ENCODE measurements around the gene PTPA.

GRCh38 chr9:129074106-129074505, 37.1 kb upstream of the PTPA start:
- no peak for TF ChIP-seq PATZ1 (CRISPR knock-in tag; IDR thresholded peaks at IDR 0.05; ENCODE audit: borderline replicate concordance)
- no peak for TF ChIP-seq RARB (CRISPR knock-in tag; IDR thresholded peaks at IDR 0.05)
- TF ChIP-seq CSDC2 (CRISPR knock-in tag; IDR thresholded peaks at IDR 0.05) = no peak
- no peak for TF ChIP-seq ZNF565 (CRISPR knock-in tag; conservative IDR thresholded peaks at IDR 0.05; ENCODE audit: low read depth)
- no peak for TF ChIP-seq ZNF8 (CRISPR knock-in tag; IDR thresholded peaks at IDR 0.05)
- no peak for TF ChIP-seq OSR1 (CRISPR knock-in tag; IDR thresholded peaks at IDR 0.05)
- TF ChIP-seq ZFP30 (CRISPR knock-in tag; IDR thresholded peaks at IDR 0.05) = no peak
- TF ChIP-seq BACH2 (CRISPR knock-in tag; IDR thresholded peaks at IDR 0.05; ENCODE audit: borderline replicate concordance) = no peak
- no peak for TF ChIP-seq TCF4 (CRISPR knock-in tag; IDR thresholded peaks at IDR 0.05; ENCODE audit: borderline replicate concordance)
- no peak for TF ChIP-seq POU6F1 (CRISPR knock-in tag; IDR thresholded peaks at IDR 0.05; ENCODE audit: borderline replicate concordance, low read depth)
- no peak for TF ChIP-seq ISL1 (CRISPR knock-in tag; IDR thresholded peaks at IDR 0.05)
- TF ChIP-seq PPARA (CRISPR knock-in tag; IDR thresholded peaks at IDR 0.05; ENCODE audit: borderline replicate concordance) = no peak

All from SK-N-SH treated with all-trans-retinoic acid at 6 μM for 48 hours (cell line).